Activated CD8-positive, alpha-beta T cell treated with anti-CD3 and anti-CD28 coated beads, Interleukin-2, amount 10 ng/mL, durations not matched to agents 7 days and 5 days (primary cell): ENCODE results near the gene NOL7. TPM values are rescaled to one million over a fixed set of nuclear protein-coding genes. Genes with fewer than 3 reads are reported as not detected.

Experiments
- ATAC-seq: fragments of 150-1000 bp; cut with Tn5 transposase; one replicate; pipeline ENCODE4 v1.10.0; 2021; ENCODE audit warnings: moderate library complexity
- CTCF ChIA-PET: fragments of 350-600 bp; sonication (Branson Sonifier 250); formaldehyde crosslinking; loops from one replicate; lab custom pipeline; 2021; ENCODE audit warnings: antibody characterized with exemption; lab: Charles Lee
- POLR2A ChIA-PET: fragments of 350-600 bp; sonication (Branson Sonifier 250); formaldehyde crosslinking; loops from one replicate; lab custom pipeline; 2021; ENCODE audit warnings: antibody characterized with exemption; lab: Charles Lee
- DNase-seq: peaks from one replicate; pipeline ENCODE4 v3.0.0-alpha.2; 2020
- H3K27ac Mint-ChIP-seq: one replicate; pipeline ENCODE4 v1.8.0; 2021; ENCODE audit warnings: mild to moderate bottlenecking, mixed read lengths
- H3K27me3 Mint-ChIP-seq: one replicate; pipeline ENCODE4 v1.8.0; 2021; ENCODE audit warnings: low read depth, mixed read lengths
- H3K36me3 Mint-ChIP-seq: one replicate; pipeline ENCODE4 v1.8.0; 2021; ENCODE audit warnings: low read depth, mixed read lengths
- H3K4me1 Mint-ChIP-seq: one replicate; pipeline ENCODE4 v1.8.0; 2021; ENCODE audit warnings: low read depth, mixed read lengths
- H3K4me3 Mint-ChIP-seq: one replicate; pipeline ENCODE4 v1.8.0; 2021; ENCODE audit warnings: mild to moderate bottlenecking, mixed read lengths
- H3K9me3 Mint-ChIP-seq: one replicate; pipeline ENCODE4 v1.8.0; 2022; ENCODE audit warnings: mixed read lengths; ENCODE audit not compliant: insufficient read depth
- total RNA-seq, 2 experiments: library from RNA; stranded (reverse); gene quantifications; one replicate each; pipeline ENCODE4 v1.2.3, GENCODE V29; 2021

The NOL7 gene
- total RNA-seq, 2 experiments from 2014 or later: 67.3 to 71.6 TPM

GRCh38 chr6:13669476-13669875, 54.3 kb downstream of the NOL7 start:
- H3K27me3 Mint-ChIP-seq: no peaks in the 10 kb centered on the region
- CTCF ChIA-PET: interaction anchor here (1.4 to 2.4 kb wide), 2 partner anchors 10 to 45 kb away, joined by 3 to 11 read pairs; no protein-coding TSS in a partner anchor
- H3K9me3 Mint-ChIP-seq: peaks cover 13% of the 10 kb centered on the region
- peaks cover 63% of the 10 kb centered on the region for H3K4me1 Mint-ChIP-seq
- DNase-seq (no peak), ATAC-seq (no peak)
- H3K36me3 Mint-ChIP-seq: peaks cover 33% of the 10 kb centered on the region
- H3K27ac Mint-ChIP-seq: no peak overlapping the region
- POLR2A ChIA-PET: no interaction called here
- H3K4me3 Mint-ChIP-seq: no peak overlapping the region

Other genes starting within 250 kb of the NOL7 start
- 1 to 10 TPM; 8.0 to 8.7 TPM for gene GFOD1, start 127.7 kb upstream of the NOL7 start, total RNA-seq
- gene SIRT5, start 40.7 kb upstream of the NOL7 start, total RNA-seq: 10 to 100 TPM in 1 of 2 experiments, 1 to 10 TPM in 1; 9.2 to 12.1 TPM
- gene RANBP9, start 96.5 kb downstream of the NOL7 start, total RNA-seq: 10 to 100 TPM; 50.0 to 53.4 TPM
- 10 to 100 TPM; 29.7 to 30.3 TPM for gene MCUR1, start 199.2 kb downstream of the NOL7 start, total RNA-seq